HepG2 (cell line): ENCODE data around the gene VILL. TPM values are rescaled to one million over a fixed set of nuclear protein-coding genes. Genes with fewer than 3 reads are reported as not detected.

Experiments
- ATAC-seq: fragments of 200-7000 bp; cut with Tn5 transposase; 3 replicates; pipeline ENCODE4 v1.9.1; 2020; ENCODE audit warnings: mild to moderate bottlenecking, moderate library complexity
- BruUV-seq: library from RNA; stranded (reverse); fragments of 400-500 nt; replicated peaks from 2 replicates; lab custom pipeline; 2021; lab: Mats Ljungman, UMichigan
- CTCF ChIA-PET: fragments of 300-600 bp; formaldehyde crosslinking; extraction: SDS; loops from one replicate; lab custom pipeline; 2021; ENCODE audit warnings: low total read pairs, inconsistent platforms, low intra/inter-chr PET ratio; lab: Yijun Ruan, JAX
- POLR2A ChIA-PET: fragments of 350-600 bp; sonication (Branson Sonifier 250); formaldehyde crosslinking; loops from one replicate; lab custom pipeline; 2020; ENCODE audit warnings: antibody characterized with exemption, inconsistent platforms; lab: Yijun Ruan, JAX
- DNase-seq: peaks from one replicate; pipeline ENCODE4 v3.0.0-alpha.2; 2015; ENCODE audit warnings: low spot score
- FAIRE-seq: peaks from 3 replicates; lab custom pipeline; 2011; peaks lifted over from hg19 to GRCh38; lab: Jason Lieb, UNC
- H2AFZ ChIP-seq: one replicate; pipeline ENCODE4 v1.6.1; 2011; ENCODE audit warnings: low read length, inconsistent platforms
- H3K27ac ChIP-seq: fragments of 300-600 bp; 3 replicates; pipeline ENCODE4 v1.8.0; 2011; ENCODE audit warnings: mixed run types, mild to moderate bottlenecking, mixed read lengths, low read length, inconsistent platforms; ENCODE audit not compliant: insufficient read depth; ENCODE audit errors: extremely low read length
- H3K27me3 ChIP-seq, 2 experiments: fragments of 200-600 bp in 1 of 2; 2 replicates in 1 of 2; 3 replicates in 1 of 2; pipeline versions ENCODE4 v1.6.0 to v1.8.0; 2011; ENCODE audit warnings: low read length in 2 of 2, mild to moderate bottlenecking in 2 of 2, moderate library complexity in 2 of 2, inconsistent platforms in 1 of 2; ENCODE audit not compliant: insufficient read depth in 2 of 2, control insufficient read depth in 1 of 2
- H3K36me3 ChIP-seq, 2 experiments: fragments of 200-600 bp in 1 of 2; replicated peaks in 1 of 2; 2 replicates in 1 of 2; 3 replicates in 1 of 2; pipeline versions ENCODE4 v1.5.1 to v1.8.0; 2011; ENCODE audit warnings: low read length in 2 of 2, inconsistent platforms in 1 of 2; ENCODE audit not compliant: insufficient read depth in 2 of 2, control insufficient read depth in 1 of 2
- H3K4me1 ChIP-seq: 2 replicates; pipeline ENCODE4 v1.5.1; 2012; ENCODE audit warnings: low read length, inconsistent platforms; ENCODE audit not compliant: insufficient read depth
- H3K4me2 ChIP-seq: 2 replicates; pipeline ENCODE4 v1.6.0; 2011; ENCODE audit warnings: low read depth, low read length, inconsistent platforms
- H3K4me3 ChIP-seq, 3 experiments: fragments of 200-600 bp in 1 of 3; sonication (generic), shearing (Covaris generic) in 1 of 3; replicated peaks in 1 of 3; 2 replicates each; pipeline ENCODE4 v1.5.1; 2011 to 2016; ENCODE audit warnings: low read length in 3 of 3, inconsistent platforms in 2 of 3, low read depth in 2 of 3, mild to moderate bottlenecking in 2 of 3, control low read depth in 1 of 3, mixed read lengths in 1 of 3; ENCODE audit not compliant: insufficient read depth in 1 of 3
- H3K79me2 ChIP-seq: one replicate; pipeline ENCODE4 v1.6.1; 2011; ENCODE audit warnings: low read length, inconsistent platforms; ENCODE audit not compliant: insufficient read depth
- H3K9ac ChIP-seq: 2 replicates; pipeline ENCODE4 v1.6.0; 2011; ENCODE audit warnings: mild to moderate bottlenecking, low read depth, low read length, inconsistent platforms; ENCODE audit not compliant: insufficient read depth
- H3K9me3 ChIP-seq: 2 replicates; pipeline ENCODE4 v1.5.1; 2012; ENCODE audit warnings: mild to moderate bottlenecking, low read length
- H4K20me1 ChIP-seq: 2 replicates; pipeline ENCODE4 v1.6.0; 2011; ENCODE audit warnings: inconsistent platforms, mild to moderate bottlenecking, low read length, moderate library complexity; ENCODE audit not compliant: insufficient read depth
- CAMTA2 ChIP-seq: sonication (generic); formaldehyde crosslinking; IDR thresholded peaks from 2 replicates; pipeline ENCODE4 v1.4.0; 2020; ENCODE audit warnings: mild to moderate bottlenecking, missing genetic modification reagents, borderline replicate concordance
- CSRNP1 ChIP-seq: sonication (generic); formaldehyde crosslinking; IDR thresholded peaks from 2 replicates; pipeline ENCODE4 v1.8.1; 2023; ENCODE audit warnings: mild to moderate bottlenecking, missing genetic modification reagents
- ELF3 ChIP-seq: IDR thresholded peaks from 2 replicates; pipeline ENCODE4 v1.6.1; 2016; ENCODE audit warnings: missing genetic modification reagents, missing compliant biosample characterization
- SNAPC2 ChIP-seq: sonication (generic); formaldehyde crosslinking; IDR thresholded peaks from 2 replicates; pipeline ENCODE4 v1.8.1; 2022; ENCODE audit warnings: mild to moderate bottlenecking, missing genetic modification reagents
- YEATS2 ChIP-seq: sonication (generic); formaldehyde crosslinking; IDR thresholded peaks from 2 replicates; pipeline ENCODE4 v1.4.0; 2020; ENCODE audit warnings: missing genetic modification reagents, borderline replicate concordance
- ZNF367 ChIP-seq: sonication (generic); formaldehyde crosslinking; IDR thresholded peaks from 2 replicates; pipeline ENCODE4 v1.4.0; 2020; ENCODE audit warnings: missing genetic modification reagents, borderline replicate concordance
- ZNF646 ChIP-seq: sonication (generic); formaldehyde crosslinking; IDR thresholded peaks from 2 replicates; pipeline ENCODE4 v1.9.0; 2021; ENCODE audit warnings: mild to moderate bottlenecking, missing genetic modification reagents
- WGBS: methylation state at CpG from one replicate; pipeline ENCODE4 v1.1.6; 2017; ENCODE audit warnings: low lambda C conversion rate; 5-methylcytosine and 5-hydroxymethylcytosine counted together
- in situ Hi-C: cut with HindIII; loops from 2 replicates; pipeline ENCODE4 v1.10.0; 2017; ENCODE audit warnings: low pct_unique_long_range_greater_than_20kb; ENCODE audit not compliant: extremely low pct_ligation_motif_present
- intact Hi-C: fragments of 100-400 bp; cut with micrococcal nuclease; formaldehyde crosslinking; loops from one replicate; pipeline ENCODE4 v1.10.0; 2022; ENCODE audit not compliant: unreplicated experiment
- polyA plus RNA-seq, 8 experiments: library from polyadenylated mRNA; depleted of rRNA in 3 of 8; stranded (reverse) in 7 of 8; unstranded in 1 of 8; fragments of >200 nt; fragmentation: Illumina TruSeq in 4 of 8; extraction: Trizol in 4 of 8; gene quantifications; 2 replicates each; pipeline versions ENCODE4 v1.2.1 to v1.2.3, GENCODE V29; 2011 to 2016; ENCODE audit warnings: low read depth in 4 of 8, missing spikeins in 1 of 8, mixed read lengths in 1 of 8; ENCODE audit not compliant: insufficient read depth in 1 of 8
- total RNA-seq, 5 experiments: library from RNA; depleted of rRNA; stranded (reverse); fragments of >200 nt; fragmentation: Illumina TruSeq; extraction: Trizol; gene quantifications; 2 replicates each; pipeline ENCODE4 v1.2.3, GENCODE V29; 2016; ENCODE audit warnings: low read depth in 1 of 5

Gene VILL
- total and polyA plus RNA-seq, 2 of the 13 experiments (the other 11 are each of a cell fraction or from before 2014, with no cell fraction given), result 3.2 to 5.3 TPM

- Histone ChIP-seq H3K27me3 (peaks cover 0 to 16% of the 10 kb centered on the region in 2 experiments; a peak in 2 of 5 replicates), H3K9me3 (no peaks in the 10 kb centered on the region), H3K4me2 (peak overlapping the region; percentile 97), H3K36me3 (no peaks in the 10 kb centered on the region; a peak in 1 of 5 replicates), H2AFZ (peak overlapping the region; percentile 70), H3K27ac (no peak overlapping the region), H4K20me1 (no peaks in the 10 kb centered on the region), H3K4me3 (peak overlapping the region in 1 of 3 experiments; percentile 77; a peak in 2 of 6 replicates), H3K79me2 (no peaks in the 10 kb centered on the region), H3K4me1 (peaks cover 72% of the 10 kb centered on the region), H3K9ac (peak overlapping the region; percentile 55; the same call in 1 of the 2 replicates)
- ChIA-PET POLR2A (interaction anchor here (1.1 kb wide), 1 partner anchor 93 kb away, joined by 4 read pairs; no protein-coding TSS in a partner anchor), CTCF (interaction anchor here (1.5 to 2.1 kb wide), 2 partner anchors 28 to 147 kb away, joined by 4 to 21 read pairs; no protein-coding TSS in a partner anchor)
- no TSS peak for BruUV-seq
- DNase-seq (no peak), FAIRE-seq (no peak), ATAC-seq (no peak)
- TF ChIP-seq CAMTA2 (CRISPR knock-in tag) (0 out of 2 replicates have a peak, but pooled peaks have one; percentile 47), CSRNP1 (CRISPR knock-in tag) (0 out of 2 replicates have a peak, but pooled peaks have one; percentile 40), ZNF367 (CRISPR knock-in tag) (no peak)
- in situ Hi-C loops (loop anchor here (5.0 kb wide), 1 partner anchor 146 kb away; no protein-coding TSS in a partner anchor), intact Hi-C loops (loop anchor here (1.0 kb wide), 2 partner anchors 29 to 148 kb away; no protein-coding TSS in a partner anchor)
- WGBS, result 100% methylated on average over 1 of the region's 9 CpGs
These were observed 12.4 kb downstream of the VILL start for GRCh38 chr3:38002940-38003339.

GRCh38 chr3:38003371-38003816, 12.8 kb downstream of the VILL start:
- WGBS, result 0% methylated on average over 4 of the region's 7 CpGs
- no peaks in the 10 kb centered on the region for H3K79me2 ChIP-seq
- in situ Hi-C loops (loop anchor here (5.0 kb wide), 1 partner anchor 146 kb away; no protein-coding TSS in a partner anchor), intact Hi-C loops (loop anchor here (1.0 kb wide), 2 partner anchors 29 to 148 kb away; no protein-coding TSS in a partner anchor)
- H3K27ac ChIP-seq, result peak overlapping the region; percentile 76
- no peaks in the 10 kb centered on the region for H3K9me3 ChIP-seq
- peak overlapping the region; percentile 72; the same call in 1 of the 2 replicates for H3K9ac ChIP-seq
- H3K27me3 ChIP-seq, result peaks cover 0 to 14% of the 10 kb centered on the region in 2 experiments; a peak in 2 of 5 replicates
- ATAC-seq, result peak; percentile 65
- ChIA-PET CTCF (interaction anchor here (1.0 to 2.1 kb wide), 3 partner anchors 29 to 277 kb away, joined by 3 to 21 read pairs (median 4); no protein-coding TSS in a partner anchor), POLR2A (interaction anchor here (0.7 to 1.7 kb wide), 7 partner anchors 17 to 493 kb away, joined by 3 to 6 read pairs (median 4); partner anchors contain the start of genes ACAA1 and EXOG)
- peak overlapping the region; percentile 97 for H3K4me2 ChIP-seq
- peak; percentile 77 for FAIRE-seq
- no TSS peak for BruUV-seq
- peak; percentile 59 for DNase-seq
- peaks cover 67% of the 10 kb centered on the region for H3K4me1 ChIP-seq
- H2AFZ ChIP-seq, result peak overlapping the region; percentile 70
- H3K36me3 ChIP-seq, result no peaks in the 10 kb centered on the region; a peak in 1 of 5 replicates
- no peaks in the 10 kb centered on the region for H4K20me1 ChIP-seq
- peak overlapping the region; percentile 43 to 77 (median 59) for H3K4me3 ChIP-seq
- TF ChIP-seq ELF3 (peak; percentile 37; the same call in 1 of the 2 replicates), YEATS2 (CRISPR knock-in tag) (no peak), ZNF646 (no peak), SNAPC2 (CRISPR knock-in tag) (no peak; the same call in 1 of the 2 replicates)
